Stimulated activated CD8-positive, alpha-beta memory T cell treated with anti-CD3 and anti-CD28 coated beads, Interleukin-12 subunit alpha, Interleukin-12 subunit beta, amount 100 ng/mL, for 24 hours (primary cell): ENCODE results near the gene LGR6.

Experiments used
- DNase-seq: peaks from one replicate; pipeline ENCODE4 v3.0.0-alpha.2; 2020; ENCODE audit errors: extremely low read depth

LGR6 gene

GRCh38 chr1:202288177-202288576 lies 94.6 kb downstream of the LGR6 start:
- no peak for DNase-seq

GRCh38 chr1:202289009-202289408 lies 95.4 kb downstream of the LGR6 start:
- DNase-seq, result no peak

- no peak for DNase-seq
These were observed 97.4 kb downstream of the LGR6 start for GRCh38 chr1:202291001-202291400.

- no peak for DNase-seq
These were observed 98.5 kb downstream of the LGR6 start for GRCh38 chr1:202291961-202292712.

GRCh38 chr1:202292773-202293172 lies 99.2 kb downstream of the LGR6 start:
- no peak for DNase-seq

GRCh38 chr1:202293569-202293968 lies 100.0 kb downstream of the LGR6 start:
- no peak for DNase-seq

GRCh38 chr1:202302166-202302565 lies 108.6 kb downstream of the LGR6 start:
- no peak for DNase-seq

GRCh38 chr1:202304375-202304774 lies 110.8 kb downstream of the LGR6 start:
- DNase-seq, result no peak

- no peak for DNase-seq
These were observed 111.6 kb downstream of the LGR6 start for GRCh38 chr1:202305168-202305567.

- DNase-seq, result no peak
These were observed 113.1 kb downstream of the LGR6 start for GRCh38 chr1:202306535-202307345.

- no peak for DNase-seq
These were observed 116.6 kb downstream of the LGR6 start for GRCh38 chr1:202310071-202310725.

- DNase-seq, result no peak
These were observed 117.1 kb downstream of the LGR6 start for GRCh38 chr1:202310746-202311145.

- no peak for DNase-seq
These were observed 118.5 kb downstream of the LGR6 start for GRCh38 chr1:202311875-202312635.

GRCh38 chr1:202315576-202316168 lies 122.1 kb downstream of the LGR6 start:
- peak; percentile 36 for DNase-seq

GRCh38 chr1:202316186-202316585 lies 122.6 kb downstream of the LGR6 start:
- DNase-seq, result no peak

- DNase-seq, result no peak
These were observed 124.6 kb downstream of the LGR6 start for GRCh38 chr1:202317941-202318925.

- no peak for DNase-seq
These were observed 125.9 kb downstream of the LGR6 start for GRCh38 chr1:202319381-202320080.

- no peak for DNase-seq
These were observed 126.4 kb downstream of the LGR6 start for GRCh38 chr1:202320081-202320405.

- no peak for DNase-seq
These were observed 130.1 kb downstream of the LGR6 start for GRCh38 chr1:202323731-202324130.

- DNase-seq, result no peak
These were observed 131.0 kb downstream of the LGR6 start for GRCh38 chr1:202324646-202325045.
